Activated T-helper 9 cell treated with anti-CD3 and anti-CD28 coated beads, Interleukin-2, amount 50 U/mL, for 16 hours (primary cell): ENCODE results near the gene CYB5RL.

Experiments used
- DNase-seq: peaks from one replicate; pipeline ENCODE4 v3.0.0-alpha.2; 2020; ENCODE audit warnings: low read depth

The CYB5RL gene

GRCh38 chr1:54158071-54158470 is 41.8 kb downstream of the CYB5RL start:
- DNase-seq: no peak

- no peak for DNase-seq
Measured at GRCh38 chr1:54157401-54157800, 42.4 kb downstream of the CYB5RL start.

- DNase-seq: no peak
Measured at GRCh38 chr1:54156986-54157385, 42.8 kb downstream of the CYB5RL start.

- no peak for DNase-seq
Measured at GRCh38 chr1:54156201-54156600, 43.6 kb downstream of the CYB5RL start.

- no peak for DNase-seq
Measured at GRCh38 chr1:54153535-54154439, 46.0 kb downstream of the CYB5RL start.

GRCh38 chr1:54152696-54153095 is 47.1 kb downstream of the CYB5RL start, which contains the start of gene CDCP2:
TSS of gene CDCP2 (minus strand) at chr1:54153000. CDS start at chr1:54152922, 78 bp downstream.
- DNase-seq: no peak

GRCh38 chr1:54151013-54151412 is 48.8 kb downstream of the CYB5RL start:
- no peak for DNase-seq
